SK-N-SH (cell line): Measurements from ENCODE around the gene DBR1.

Experiments used
- CHD2 ChIP-seq: fragments of 150-350 bp; IDR thresholded peaks from 2 replicates; pipeline ENCODE4 v1.6.1; 2018; ENCODE audit warnings: low read length; ENCODE audit not compliant: partially characterized antibody
- CTCF ChIP-seq: fragments of 200-600 bp; sonication (generic); IDR thresholded peaks from 2 replicates; pipeline ENCODE4 v1.6.1; 2017; ENCODE audit warnings: antibody characterized with exemption, mild to moderate bottlenecking, moderate library complexity
- EZH2phosphoT487 ChIP-seq: fragments of 200-600 bp; sonication (generic); IDR thresholded peaks from 2 replicates; pipeline ENCODE4 v1.6.1; 2017; ENCODE audit warnings: low read depth, mixed run types, mild to moderate bottlenecking, antibody characterized with exemption, moderate library complexity, borderline replicate concordance
- GABPA ChIP-seq: IDR thresholded peaks from 2 replicates; pipeline ENCODE4 v1.4.0; 2012; ENCODE audit warnings: low read depth, mild to moderate bottlenecking
- MAX ChIP-seq: IDR thresholded peaks from 2 replicates; pipeline ENCODE4 v1.4.0; 2012; ENCODE audit warnings: low read depth
- MEF2A ChIP-seq: IDR thresholded peaks from 2 replicates; pipeline ENCODE4 v1.4.0; 2012; ENCODE audit warnings: low read depth, borderline replicate concordance
- MXI1 ChIP-seq: IDR thresholded peaks from 2 replicates; pipeline ENCODE4 v1.6.1; 2012; ENCODE audit warnings: mild to moderate bottlenecking, low read depth, low read length, improper control_type of control experiment
- PBX3 ChIP-seq: IDR thresholded peaks from 2 replicates; pipeline ENCODE4; 2012
- POLR2AphosphoS5 ChIP-seq: IDR thresholded peaks from 2 replicates; pipeline ENCODE4 v1.6.1; 2012; ENCODE audit warnings: low read depth, low read length
- RCOR1 ChIP-seq: fragments of 150-350 bp; IDR thresholded peaks from 2 replicates; pipeline ENCODE4 v1.6.1; 2017; ENCODE audit warnings: antibody characterized with exemption, low read length
- RFX5 ChIP-seq: IDR thresholded peaks from 2 replicates; pipeline ENCODE4 v1.6.1; 2012; ENCODE audit warnings: mild to moderate bottlenecking, improper control_type of control experiment, low read length
- TEAD4 ChIP-seq: IDR thresholded peaks from 2 replicates; pipeline ENCODE4 v1.4.0; 2012; ENCODE audit warnings: mild to moderate bottlenecking, borderline replicate concordance; ENCODE audit not compliant: insufficient read depth
- YY1 ChIP-seq: IDR thresholded peaks from 2 replicates; pipeline ENCODE4 v1.4.0; 2012; ENCODE audit warnings: low read depth, mild to moderate bottlenecking

- TF ChIP-seq CTCF, result no peak
- TF ChIP-seq POLR2AphosphoS5, result no peak
- TF ChIP-seq YY1, result no peak
- no peak for TF ChIP-seq MAX
- 0 out of 2 replicates have a peak, but pooled peaks have one; percentile 2 for TF ChIP-seq MXI1
- no peak for TF ChIP-seq CHD2
- no peak for TF ChIP-seq RCOR1
- no peak for TF ChIP-seq GABPA
- no peak for TF ChIP-seq EZH2phosphoT487
- no peak for TF ChIP-seq TEAD4
- TF ChIP-seq PBX3, result no peak
- no peak for TF ChIP-seq MEF2A
- TF ChIP-seq RFX5, result no peak
Measured at GRCh38 chr3:138114431-138114918, 60.2 kb downstream of the DBR1 start.
